WTC11 (cell line): ENCODE results near the gene FBXO47.

ENCODE experiments used
- CBFB ChIP-seq: sonication (generic); formaldehyde crosslinking; IDR thresholded peaks from 2 replicates; pipeline ENCODE4 v1.8.1; 2022; ENCODE audit warnings: mild to moderate bottlenecking, low read depth, missing genetic modification reagents
- CTCF ChIP-seq: fragments of 200-600 bp; IDR thresholded peaks from 2 replicates; pipeline ENCODE4 v1.8.0; 2022; ENCODE audit warnings: antibody characterized with exemption
- MLX ChIP-seq: sonication (generic); formaldehyde crosslinking; IDR thresholded peaks from 2 replicates; pipeline ENCODE4 v1.8.1; 2023; ENCODE audit warnings: mild to moderate bottlenecking, missing genetic modification reagents, moderate library complexity
- NR3C1 ChIP-seq: sonication (generic); formaldehyde crosslinking; conservative IDR thresholded peaks from 2 replicates; pipeline ENCODE4 v1.8.1; 2023; ENCODE audit warnings: low read depth, mild to moderate bottlenecking, missing genetic modification reagents
- PRDM15 ChIP-seq: sonication (generic); formaldehyde crosslinking; IDR thresholded peaks from 2 replicates; pipeline ENCODE4 v1.8.0; 2022; ENCODE audit warnings: missing genetic modification reagents
- PRRX2 ChIP-seq: fragments of 250-450 bp; sonication (Bioruptor Pico); IDR thresholded peaks from 2 replicates; pipeline ENCODE4 v1.8.0; 2021; ENCODE audit warnings: mild to moderate bottlenecking
- USF2 ChIP-seq: sonication (generic); formaldehyde crosslinking; IDR thresholded peaks from 2 replicates; pipeline ENCODE4 v1.8.1; 2023; ENCODE audit warnings: mild to moderate bottlenecking, missing genetic modification reagents, moderate library complexity
- ZNF263 ChIP-seq: sonication (generic); formaldehyde crosslinking; IDR thresholded peaks from 2 replicates; pipeline ENCODE4 v1.8.1; 2022; ENCODE audit warnings: low read depth, mild to moderate bottlenecking, moderate library complexity, missing genetic modification reagents
- ZNF317 ChIP-seq: sonication (generic); formaldehyde crosslinking; IDR thresholded peaks from 2 replicates; pipeline ENCODE4 v1.8.1; 2023; ENCODE audit warnings: low read depth, mild to moderate bottlenecking, moderate library complexity, missing genetic modification reagents, borderline replicate concordance
- TF ChIP-seq, protein P1 (sequence below): sonication (generic); formaldehyde crosslinking; IDR thresholded peaks from 2 replicates; pipeline ENCODE4 v1.8.0; 2022; ENCODE audit warnings: mild to moderate bottlenecking, missing genetic modification reagents
- TF ChIP-seq, protein P2 (sequence below): sonication (generic); formaldehyde crosslinking; conservative IDR thresholded peaks from 2 replicates; pipeline ENCODE4 v1.8.1; 2023; ENCODE audit warnings: mild to moderate bottlenecking, low read depth, missing genetic modification reagents, moderate library complexity
- TF ChIP-seq, protein P3 (sequence below): sonication (generic); formaldehyde crosslinking; IDR thresholded peaks from 2 replicates; pipeline ENCODE4 v1.8.0; 2022; ENCODE audit warnings: mild to moderate bottlenecking, missing genetic modification reagents

- TF ChIP-seq, protein P1, sequence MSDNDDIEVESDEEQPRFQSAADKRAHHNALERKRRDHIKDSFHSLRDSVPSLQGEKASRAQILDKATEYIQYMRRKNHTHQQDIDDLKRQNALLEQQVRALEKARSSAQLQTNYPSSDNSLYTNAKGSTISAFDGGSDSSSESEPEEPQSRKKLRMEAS (CRISPR knock-in tag): no peak
- TF ChIP-seq ZNF317 (CRISPR knock-in tag): no peak
- no peak for TF ChIP-seq NR3C1 (CRISPR knock-in tag)
- TF ChIP-seq ZNF263: no peak
- TF ChIP-seq CTCF: no peak
- TF ChIP-seq PRDM15 (CRISPR knock-in tag): no peak
- no peak for TF ChIP-seq PRRX2 (CRISPR knock-in tag)
- no peak for TF ChIP-seq MLX (CRISPR knock-in tag)
- TF ChIP-seq USF2: no peak
- TF ChIP-seq, protein P2, sequence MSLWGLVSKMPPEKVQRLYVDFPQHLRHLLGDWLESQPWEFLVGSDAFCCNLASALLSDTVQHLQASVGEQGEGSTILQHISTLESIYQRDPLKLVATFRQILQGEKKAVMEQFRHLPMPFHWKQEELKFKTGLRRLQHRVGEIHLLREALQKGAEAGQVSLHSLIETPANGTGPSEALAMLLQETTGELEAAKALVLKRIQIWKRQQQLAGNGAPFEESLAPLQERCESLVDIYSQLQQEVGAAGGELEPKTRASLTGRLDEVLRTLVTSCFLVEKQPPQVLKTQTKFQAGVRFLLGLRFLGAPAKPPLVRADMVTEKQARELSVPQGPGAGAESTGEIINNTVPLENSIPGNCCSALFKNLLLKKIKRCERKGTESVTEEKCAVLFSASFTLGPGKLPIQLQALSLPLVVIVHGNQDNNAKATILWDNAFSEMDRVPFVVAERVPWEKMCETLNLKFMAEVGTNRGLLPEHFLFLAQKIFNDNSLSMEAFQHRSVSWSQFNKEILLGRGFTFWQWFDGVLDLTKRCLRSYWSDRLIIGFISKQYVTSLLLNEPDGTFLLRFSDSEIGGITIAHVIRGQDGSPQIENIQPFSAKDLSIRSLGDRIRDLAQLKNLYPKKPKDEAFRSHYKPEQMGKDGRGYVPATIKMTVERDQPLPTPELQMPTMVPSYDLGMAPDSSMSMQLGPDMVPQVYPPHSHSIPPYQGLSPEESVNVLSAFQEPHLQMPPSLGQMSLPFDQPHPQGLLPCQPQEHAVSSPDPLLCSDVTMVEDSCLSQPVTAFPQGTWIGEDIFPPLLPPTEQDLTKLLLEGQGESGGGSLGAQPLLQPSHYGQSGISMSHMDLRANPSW (CRISPR knock-in tag): no peak
- no peak for TF ChIP-seq CBFB (CRISPR knock-in tag)
- TF ChIP-seq, protein P3, sequence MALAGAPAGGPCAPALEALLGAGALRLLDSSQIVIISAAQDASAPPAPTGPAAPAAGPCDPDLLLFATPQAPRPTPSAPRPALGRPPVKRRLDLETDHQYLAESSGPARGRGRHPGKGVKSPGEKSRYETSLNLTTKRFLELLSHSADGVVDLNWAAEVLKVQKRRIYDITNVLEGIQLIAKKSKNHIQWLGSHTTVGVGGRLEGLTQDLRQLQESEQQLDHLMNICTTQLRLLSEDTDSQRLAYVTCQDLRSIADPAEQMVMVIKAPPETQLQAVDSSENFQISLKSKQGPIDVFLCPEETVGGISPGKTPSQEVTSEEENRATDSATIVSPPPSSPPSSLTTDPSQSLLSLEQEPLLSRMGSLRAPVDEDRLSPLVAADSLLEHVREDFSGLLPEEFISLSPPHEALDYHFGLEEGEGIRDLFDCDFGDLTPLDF (CRISPR knock-in tag): no peak
Observed at GRCh38 chr17:38943607-38944006, 23.6 kb downstream of the FBXO47 start.
